GM12878 (cell line): ENCODE results near the gene SERPINF2. TPM values are rescaled to one million over a fixed set of nuclear protein-coding genes. Genes with fewer than 3 reads are reported as not detected.

Experiments used
- ATAC-seq: fragments of 200-7000 bp; cut with Tn5 transposase; 3 replicates; pipeline ENCODE4 v1.9.1; 2020; ENCODE audit warnings: mild to moderate bottlenecking, moderate library complexity
- BruUV-seq: library from RNA; stranded (reverse); fragments of 400-500 nt; replicated peaks from 2 replicates; lab custom pipeline; 2021; lab: Mats Ljungman, UMichigan
- CTCF ChIA-PET: fragments of 300-600 bp; sonication (Branson Sonifier 250); formaldehyde crosslinking; extraction: SDS; loops from one replicate; lab custom pipeline; 2021; ENCODE audit warnings: inconsistent platforms; lab: Yijun Ruan, JAX
- POLR2A ChIA-PET: fragments of 350-600 bp; formaldehyde crosslinking; extraction: SDS; loops from one replicate; lab custom pipeline; 2021; ENCODE audit warnings: inconsistent platforms; lab: Charles Lee
- RAD21 ChIA-PET: fragments of 300-600 bp; sonication (Branson Sonifier 250); formaldehyde crosslinking; loops from one replicate; lab custom pipeline; 2023; ENCODE audit warnings: antibody characterized with exemption; ENCODE audit not compliant: unreplicated experiment; lab: Charles Lee
- SMC1A ChIA-PET: fragments of 300-600 bp; sonication (Branson Sonifier 250); formaldehyde crosslinking; loops from one replicate; lab custom pipeline; 2023; ENCODE audit not compliant: unreplicated experiment, uncharacterized antibody; lab: Charles Lee
- DNase-seq: peaks from one replicate; pipeline ENCODE4 v3.0.0-alpha.2; 2011; ENCODE audit warnings: low read depth, low spot score
- FAIRE-seq: peaks from 3 replicates; lab custom pipeline; 2011; peaks lifted over from hg19 to GRCh38; lab: Jason Lieb, UNC
- H2AFZ ChIP-seq: 2 replicates; pipeline ENCODE4 v1.6.0; 2011; ENCODE audit warnings: low read depth, low read length, control low read depth; ENCODE audit not compliant: control insufficient read depth
- H3K27ac ChIP-seq: 2 replicates; pipeline ENCODE4 v1.5.1; 2011; ENCODE audit warnings: control low read depth; ENCODE audit not compliant: control insufficient read depth, insufficient read depth
- H3K27me3 ChIP-seq, 2 experiments: replicated peaks in 1 of 2; 2 replicates each; pipeline versions ENCODE4 v1.6.0 to v1.6.1; 2011; ENCODE audit warnings: low read length in 1 of 2; ENCODE audit not compliant: control insufficient read depth in 2 of 2, insufficient read depth in 2 of 2
- H3K36me3 ChIP-seq, 2 experiments: 2 replicates each; pipeline ENCODE4 v1.5.1; 2011; ENCODE audit warnings: low read length in 1 of 2; ENCODE audit not compliant: control insufficient read depth in 2 of 2, insufficient read depth in 2 of 2
- H3K4me1 ChIP-seq: 2 replicates; pipeline ENCODE4 v1.6.1; 2011; ENCODE audit warnings: mild to moderate bottlenecking, low read length, moderate library complexity, mixed read lengths; ENCODE audit not compliant: control insufficient read depth, insufficient read depth
- H3K4me2 ChIP-seq: 2 replicates; pipeline ENCODE4 v1.6.0; 2011; ENCODE audit warnings: control low read depth; ENCODE audit not compliant: control insufficient read depth, insufficient read depth
- H3K4me3 ChIP-seq: fragments of 200-600 bp; sonication (generic); 2 replicates; pipeline ENCODE4 v1.5.1; 2016
- H3K79me2 ChIP-seq: 2 replicates; pipeline ENCODE4 v1.6.0; 2011; ENCODE audit warnings: low read length; ENCODE audit not compliant: control insufficient read depth, insufficient read depth
- H3K9ac ChIP-seq: 2 replicates; pipeline ENCODE4 v1.8.0; 2011; ENCODE audit warnings: low read length, control low read depth, mixed read lengths; ENCODE audit not compliant: control insufficient read depth, insufficient read depth
- H3K9me3 ChIP-seq: replicated peaks from 3 replicates; pipeline ENCODE4 v1.5.1; 2011; ENCODE audit warnings: mild to moderate bottlenecking, low read length; ENCODE audit not compliant: control insufficient read depth, insufficient read depth
- H4K20me1 ChIP-seq: 2 replicates; pipeline ENCODE4 v1.6.0; 2011; ENCODE audit not compliant: control insufficient read depth, insufficient read depth
- POLR2AphosphoS2 ChIP-seq: IDR thresholded peaks from 2 replicates; pipeline ENCODE4 v1.6.1; 2011; ENCODE audit warnings: low read depth, mild to moderate bottlenecking, low read length, improper control_type of control experiment, moderate library complexity
- RAD21 ChIP-seq: IDR thresholded peaks from 2 replicates; pipeline ENCODE4 v1.6.1; 2011; ENCODE audit warnings: mild to moderate bottlenecking, low read depth, low read length, moderate library complexity; ENCODE audit not compliant: insufficient read depth
- SMC3 ChIP-seq: IDR thresholded peaks from 2 replicates; pipeline ENCODE4 v1.6.1; 2011; ENCODE audit warnings: low read length, improper control_type of control experiment, borderline replicate concordance
- YY1 ChIP-seq: IDR thresholded peaks from 2 replicates; pipeline ENCODE4 v1.6.1; 2011; ENCODE audit warnings: low read depth, mild to moderate bottlenecking, low read length
- ZBED1 ChIP-seq: IDR thresholded peaks from 2 replicates; pipeline ENCODE4 v1.6.1; 2016; ENCODE audit warnings: borderline replicate concordance
- ZNF207 ChIP-seq: fragments of 450-650 bp; IDR thresholded peaks from 2 replicates; pipeline ENCODE4 v1.6.1; 2014; ENCODE audit warnings: antibody characterized with exemption, mild to moderate bottlenecking, borderline replicate concordance
- ZNF24 ChIP-seq: fragments of 450-650 bp; IDR thresholded peaks from 2 replicates; pipeline ENCODE4 v1.6.1; 2017; ENCODE audit warnings: antibody characterized with exemption, mild to moderate bottlenecking
- WGBS: methylation state at CpG from one replicate; pipeline ENCODE4 v1.1.6; 2016; ENCODE audit warnings: low lambda C conversion rate; ENCODE audit not compliant: insufficient replicate concordance, insufficient coverage; ENCODE audit errors: missing lambda C conversion rate; 5-methylcytosine and 5-hydroxymethylcytosine counted together
- in situ Hi-C: fragments of 300-500 bp; cut with MboI; formaldehyde crosslinking; loops from 9 replicates; pipeline ENCODE4 v1.14.3; 2018; ENCODE audit warnings: mixed read lengths
- intact Hi-C: fragments of 100-400 bp; cut with micrococcal nuclease; formaldehyde crosslinking; loops from one replicate; pipeline ENCODE4 v1.14.2; 2022; ENCODE audit not compliant: unreplicated experiment
- polyA plus RNA-seq, 11 experiments: library from polyadenylated mRNA; depleted of rRNA in 4 of 11; unstranded in 6 of 11; stranded (reverse) in 5 of 11; fragments of >200 nt; fragmentation: Nextera tagmentation in 4 of 11; fragmentation: Illumina TruSeq in 1 of 11; extraction: Ambion mirVana in 4 of 11; extraction: Trizol in 1 of 11; gene quantifications; 1 replicate in 1 of 11; 2 replicates in 10 of 11; pipeline versions ENCODE4 v1.2.1 to v1.2.3, GENCODE V29; 2011 to 2016; ENCODE audit warnings: inconsistent platforms in 2 of 11, missing spikeins in 2 of 11, low read depth in 1 of 11
- total RNA-seq, 4 experiments: library from RNA; depleted of rRNA in 3 of 4; stranded (reverse); fragments of >200 nt in 3 of 4; fragmentation: Illumina TruSeq in 1 of 4; extraction: Trizol in 1 of 4; gene quantifications; 2 replicates each; pipeline versions ENCODE4 v1.2.1 to v1.2.3, GENCODE V29; 2013 to 2021
- TF ChIP-seq, protein P1 (sequence below): fragments of 450-650 bp; IDR thresholded peaks from 2 replicates; pipeline ENCODE4 v1.6.1; 2016; ENCODE audit warnings: mild to moderate bottlenecking, moderate library complexity, borderline replicate concordance
- TF ChIP-seq, protein P2 (sequence below), 3 experiments: IDR thresholded peaks in 2 of 3; conservative IDR thresholded peaks in 1 of 3; 2 replicates each; pipeline ENCODE4 v1.5.1; 2011; ENCODE audit warnings: low read depth in 3 of 3, low read length in 3 of 3, mild to moderate bottlenecking in 3 of 3, control low read depth in 2 of 3, moderate library complexity in 2 of 3, inconsistent platforms in 1 of 3, mixed read lengths in 1 of 3; ENCODE audit not compliant: control insufficient read depth in 2 of 3, insufficient read depth in 1 of 3; ENCODE audit errors: extremely low read depth in 1 of 3

SERPINF2 gene
- total and polyA plus RNA-seq, 10 of the 15 experiments (the other 5 are each of a cell fraction or from before 2014, with no cell fraction given) = 0.04 to 0.21 (median 0.12) TPM; not detected in 6

DNA sequence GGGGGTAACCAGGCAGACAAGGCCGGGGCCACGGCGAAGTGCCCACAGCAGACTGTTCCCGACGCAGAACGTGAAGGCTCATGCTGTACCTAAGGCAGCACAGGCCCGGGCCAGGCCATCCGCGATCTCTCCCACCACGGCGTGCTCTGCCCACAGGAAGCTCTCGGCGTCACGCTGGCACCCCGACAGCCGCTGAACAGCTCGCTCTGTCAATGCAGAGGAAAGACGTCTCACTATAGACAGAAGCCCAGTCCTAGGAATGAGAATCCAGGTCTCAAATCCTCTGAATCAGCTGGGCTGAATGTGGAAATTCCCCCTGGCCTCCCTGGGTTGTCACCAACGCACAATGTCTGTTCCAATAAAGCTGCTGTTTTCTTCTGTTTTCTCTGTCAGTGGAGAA lies 40.6 kb downstream of the SERPINF2 start (continued):
- no peak for TF ChIP-seq YY1
- no peak for TF ChIP-seq POLR2AphosphoS2
- TF ChIP-seq ZBED1 = no peak
- TF ChIP-seq ZNF207 = no peak

DNA sequence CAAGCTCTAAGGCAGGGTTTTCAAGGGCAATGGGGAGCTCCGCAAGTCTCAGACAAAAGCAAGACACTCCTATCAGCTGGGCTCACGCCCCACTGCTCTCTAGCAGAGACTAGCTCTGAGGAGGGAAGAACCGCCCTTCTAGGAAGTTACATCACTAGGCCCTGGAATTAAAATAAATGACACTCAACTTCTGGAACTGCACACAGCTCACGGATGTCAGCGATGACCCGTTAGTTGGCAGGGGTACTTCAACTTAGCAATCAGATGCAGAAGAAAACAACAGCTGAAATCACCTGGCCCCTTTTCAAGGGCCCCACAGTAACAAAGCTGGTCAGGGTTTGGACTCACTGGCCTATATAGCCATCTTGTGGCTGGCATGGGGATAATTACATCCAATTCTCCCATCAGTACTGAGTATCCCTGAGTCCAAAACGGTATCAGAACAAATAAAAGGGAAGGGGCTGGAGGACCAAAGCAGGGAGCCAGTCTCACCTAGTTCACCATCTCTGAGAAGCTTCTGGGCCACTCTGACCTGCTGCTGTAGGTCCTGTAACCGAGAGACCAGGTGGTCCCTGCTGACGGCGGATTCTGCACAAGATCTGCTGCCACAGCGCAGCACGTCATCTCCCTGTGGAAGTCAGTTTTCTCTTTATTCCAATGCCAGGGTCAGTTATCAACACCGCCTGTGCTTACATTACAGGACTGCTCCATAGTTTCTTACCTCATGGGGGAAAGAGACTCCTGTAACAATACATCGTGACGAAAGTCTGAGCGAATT lies 41.4 kb downstream of the SERPINF2 start:
- ChIA-PET SMC1A (interaction anchor here (0.8 to 3.3 kb wide), 11 partner anchors 11 to 115 kb away, joined by 3 to 88 read pairs (median 3); no protein-coding TSS in a partner anchor), POLR2A (interaction anchor here (0.6 to 3.0 kb wide), 7 partner anchors 11 to 544 kb away, joined by 3 to 10 read pairs (median 5); no protein-coding TSS in a partner anchor), RAD21 (interaction anchor here (0.8 to 4.7 kb wide), 8 partner anchors 11 to 115 kb away, joined by 3 to 80 read pairs (median 4); partner anchors contain the start of gene WDR81), CTCF (interaction anchor here (0.6 to 8.5 kb wide), 17 partner anchors 10 to 210 kb away, joined by 3 to 121 read pairs (median 4); partner anchors contain the start of gene RILP)
- ATAC-seq = peak; percentile 77
- H3K79me2 ChIP-seq = no peaks in the 10 kb centered on the region
- TF ChIP-seq RAD21 = peak; percentile 69
- no peak for TF ChIP-seq ZNF24
- TF ChIP-seq, protein P1, sequence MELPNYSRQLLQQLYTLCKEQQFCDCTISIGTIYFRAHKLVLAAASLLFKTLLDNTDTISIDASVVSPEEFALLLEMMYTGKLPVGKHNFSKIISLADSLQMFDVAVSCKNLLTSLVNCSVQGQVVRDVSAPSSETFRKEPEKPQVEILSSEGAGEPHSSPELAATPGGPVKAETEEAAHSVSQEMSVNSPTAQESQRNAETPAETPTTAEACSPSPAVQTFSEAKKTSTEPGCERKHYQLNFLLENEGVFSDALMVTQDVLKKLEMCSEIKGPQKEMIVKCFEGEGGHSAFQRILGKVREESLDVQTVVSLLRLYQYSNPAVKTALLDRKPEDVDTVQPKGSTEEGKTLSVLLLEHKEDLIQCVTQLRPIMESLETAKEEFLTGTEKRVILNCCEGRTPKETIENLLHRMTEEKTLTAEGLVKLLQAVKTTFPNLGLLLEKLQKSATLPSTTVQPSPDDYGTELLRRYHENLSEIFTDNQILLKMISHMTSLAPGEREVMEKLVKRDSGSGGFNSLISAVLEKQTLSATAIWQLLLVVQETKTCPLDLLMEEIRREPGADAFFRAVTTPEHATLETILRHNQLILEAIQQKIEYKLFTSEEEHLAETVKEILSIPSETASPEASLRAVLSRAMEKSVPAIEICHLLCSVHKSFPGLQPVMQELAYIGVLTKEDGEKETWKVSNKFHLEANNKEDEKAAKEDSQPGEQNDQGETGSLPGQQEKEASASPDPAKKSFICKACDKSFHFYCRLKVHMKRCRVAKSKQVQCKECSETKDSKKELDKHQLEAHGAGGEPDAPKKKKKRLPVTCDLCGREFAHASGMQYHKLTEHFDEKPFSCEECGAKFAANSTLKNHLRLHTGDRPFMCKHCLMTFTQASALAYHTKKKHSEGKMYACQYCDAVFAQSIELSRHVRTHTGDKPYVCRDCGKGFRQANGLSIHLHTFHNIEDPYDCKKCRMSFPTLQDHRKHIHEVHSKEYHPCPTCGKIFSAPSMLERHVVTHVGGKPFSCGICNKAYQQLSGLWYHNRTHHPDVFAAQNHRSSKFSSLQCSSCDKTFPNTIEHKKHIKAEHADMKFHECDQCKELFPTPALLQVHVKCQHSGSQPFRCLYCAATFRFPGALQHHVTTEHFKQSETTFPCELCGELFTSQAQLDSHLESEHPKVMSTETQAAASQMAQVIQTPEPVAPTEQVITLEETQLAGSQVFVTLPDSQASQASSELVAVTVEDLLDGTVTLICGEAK = no peak
- TF ChIP-seq, protein P2, sequence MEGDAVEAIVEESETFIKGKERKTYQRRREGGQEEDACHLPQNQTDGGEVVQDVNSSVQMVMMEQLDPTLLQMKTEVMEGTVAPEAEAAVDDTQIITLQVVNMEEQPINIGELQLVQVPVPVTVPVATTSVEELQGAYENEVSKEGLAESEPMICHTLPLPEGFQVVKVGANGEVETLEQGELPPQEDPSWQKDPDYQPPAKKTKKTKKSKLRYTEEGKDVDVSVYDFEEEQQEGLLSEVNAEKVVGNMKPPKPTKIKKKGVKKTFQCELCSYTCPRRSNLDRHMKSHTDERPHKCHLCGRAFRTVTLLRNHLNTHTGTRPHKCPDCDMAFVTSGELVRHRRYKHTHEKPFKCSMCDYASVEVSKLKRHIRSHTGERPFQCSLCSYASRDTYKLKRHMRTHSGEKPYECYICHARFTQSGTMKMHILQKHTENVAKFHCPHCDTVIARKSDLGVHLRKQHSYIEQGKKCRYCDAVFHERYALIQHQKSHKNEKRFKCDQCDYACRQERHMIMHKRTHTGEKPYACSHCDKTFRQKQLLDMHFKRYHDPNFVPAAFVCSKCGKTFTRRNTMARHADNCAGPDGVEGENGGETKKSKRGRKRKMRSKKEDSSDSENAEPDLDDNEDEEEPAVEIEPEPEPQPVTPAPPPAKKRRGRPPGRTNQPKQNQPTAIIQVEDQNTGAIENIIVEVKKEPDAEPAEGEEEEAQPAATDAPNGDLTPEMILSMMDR (IDR thresholded peaks at IDR 0.05 in 2 of 3, conservative IDR thresholded peaks at IDR 0.05 in 1 of 3; ENCODE audit: control insufficient read depth in 2 of 3, extremely low read depth in 1 of 3, insufficient read depth in 1 of 3, low read depth in 3 of 3, low read length in 3 of 3) = peak; percentile 39 to 63 (median 50); a peak in 4 of 6 replicates
- peak; percentile 79 for TF ChIP-seq SMC3
- no peak for DNase-seq
- no peak for FAIRE-seq
- in situ Hi-C loops (no loop called here), intact Hi-C loops (loop anchor here (1.0 to 10.0 kb wide), 2 partner anchors 63 to 119 kb away; no protein-coding TSS in a partner anchor)
- no peaks in the 10 kb centered on the region for H3K9me3 ChIP-seq
- no peaks in the 10 kb centered on the region for H3K27me3 ChIP-seq
- no peaks in the 10 kb centered on the region for H3K4me1 ChIP-seq
- H3K27ac ChIP-seq = no peak overlapping the region
- no peak overlapping the region for H3K4me2 ChIP-seq
- no peak overlapping the region for H3K4me3 ChIP-seq
- no TSS peak for BruUV-seq
- H3K9ac ChIP-seq = no peak overlapping the region
- no peaks in the 10 kb centered on the region for H4K20me1 ChIP-seq
- no peak overlapping the region for H2AFZ ChIP-seq
- 85% methylated on average over 16 of the region's 16 CpGs for WGBS
- peaks cover 12 to 14% of the 10 kb centered on the region in 2 experiments for H3K36me3 ChIP-seq
